K562 (cell line): ENCODE measurements around the gene CARMIL3. TPM values are rescaled to one million over a fixed set of nuclear protein-coding genes. Genes with fewer than 3 reads are reported as not detected.

ENCODE experiments used
- C11orf30 ChIP-seq: fragments of 450-650 bp; IDR thresholded peaks from 2 replicates; pipeline ENCODE4 v1.6.1; 2016; ENCODE audit warnings: low read depth, mild to moderate bottlenecking
- DNMT1 ChIP-seq: fragments of 450-650 bp; IDR thresholded peaks from 2 replicates; pipeline ENCODE4 v1.6.1; 2016; ENCODE audit warnings: antibody characterized with exemption, mild to moderate bottlenecking
- EGR1 ChIP-seq: fragments of 450-650 bp; conservative IDR thresholded peaks from 2 replicates; pipeline ENCODE4 v1.6.1; 2017; ENCODE audit warnings: mild to moderate bottlenecking
- FOXK2 ChIP-seq, 2 experiments: fragments of 450-650 bp; IDR thresholded peaks in 1 of 2; conservative IDR thresholded peaks in 1 of 2; 2 replicates each; pipeline ENCODE4 v1.6.1; 2016; ENCODE audit warnings: low read depth in 2 of 2, mild to moderate bottlenecking in 1 of 2
- HSF4 ChIP-seq: fragments of 250-450 bp; sonication (Bioruptor Pico); IDR thresholded peaks from 2 replicates; pipeline ENCODE4 v2.1.2; 2022; ENCODE audit warnings: mild to moderate bottlenecking, moderate library complexity, borderline replicate concordance
- IFI16 ChIP-seq: fragments of 250-450 bp; sonication (Bioruptor Pico); IDR thresholded peaks from 2 replicates; pipeline ENCODE4 v2.1.2; 2022; ENCODE audit warnings: mild to moderate bottlenecking, inconsistent platforms
- KAT7 ChIP-seq: sonication (generic); formaldehyde crosslinking; IDR thresholded peaks from 2 replicates; pipeline ENCODE4 v1.8.0; 2022; ENCODE audit warnings: missing genetic modification reagents, mild to moderate bottlenecking, borderline replicate concordance
- KDM2B ChIP-seq: fragments of 250-450 bp; sonication (Bioruptor Pico); IDR thresholded peaks from 2 replicates; pipeline ENCODE4 v1.8.0; 2021; ENCODE audit warnings: mild to moderate bottlenecking, moderate library complexity
- L3MBTL2 ChIP-seq: fragments of 450-650 bp; IDR thresholded peaks from 2 replicates; pipeline ENCODE4 v1.6.1; 2016; ENCODE audit warnings: mild to moderate bottlenecking, moderate library complexity
- NCOA2 ChIP-seq, 2 experiments: fragments of 450-650 bp; IDR thresholded peaks; 2 replicates each; pipeline ENCODE4 v1.6.1; 2018; ENCODE audit warnings: mild to moderate bottlenecking in 2 of 2, moderate library complexity in 1 of 2; ENCODE audit not compliant: partially characterized antibody in 2 of 2
- NUFIP1 ChIP-seq: fragments of 450-650 bp; IDR thresholded peaks from 2 replicates; pipeline ENCODE4 v1.6.1; 2018; ENCODE audit not compliant: partially characterized antibody
- PCBP2 ChIP-seq: fragments of 200-400 bp; formaldehyde crosslinking; IDR thresholded peaks from 2 replicates; pipeline ENCODE4 v1.6.1; 2018; ENCODE audit warnings: low read length, low read depth, mild to moderate bottlenecking, moderate library complexity; ENCODE audit not compliant: poor library complexity, severe bottlenecking
- RUNX1 ChIP-seq: sonication (generic); IDR thresholded peaks from 2 replicates; pipeline ENCODE4 v1.6.1; 2016; ENCODE audit warnings: antibody characterized with exemption, low read depth
- SAP30 ChIP-seq: fragments of 200-600 bp; sonication (generic); IDR thresholded peaks from 2 replicates; pipeline ENCODE4 v1.6.1; 2012; ENCODE audit warnings: borderline replicate concordance, low read depth, mild to moderate bottlenecking, moderate library complexity, low read length, control low read depth, inconsistent platforms; ENCODE audit not compliant: insufficient read depth, poor library complexity, severe bottlenecking
- SIN3A ChIP-seq, 2 experiments: fragments of 150-350 bp in 1 of 2; IDR thresholded peaks; 2 replicates each; pipeline ENCODE4 v1.6.1; 2011 to 2016; ENCODE audit warnings: borderline replicate concordance in 2 of 2, low read depth in 2 of 2, low read length in 2 of 2, mild to moderate bottlenecking in 2 of 2, moderate library complexity in 2 of 2; ENCODE audit not compliant: control insufficient read depth in 1 of 2
- STAT5A ChIP-seq: IDR thresholded peaks from 2 replicates; pipeline ENCODE4 v1.6.1; 2012; ENCODE audit warnings: low read length, inconsistent platforms, borderline replicate concordance
- TAF15 ChIP-seq: fragments of 200-400 bp; formaldehyde crosslinking; IDR thresholded peaks from 2 replicates; pipeline ENCODE4 v1.6.1; 2017; ENCODE audit warnings: mild to moderate bottlenecking, low read depth, low read length, moderate library complexity
- TAF7 ChIP-seq: fragments of 450-650 bp; IDR thresholded peaks from 2 replicates; pipeline ENCODE4 v1.6.1; 2016; ENCODE audit warnings: missing genetic modification characterization, missing compliant biosample characterization
- ZKSCAN8 ChIP-seq: fragments of 200-800 bp; sonication (Bioruptor generic); IDR thresholded peaks from 2 replicates; pipeline ENCODE4 v1.6.1; 2016; ENCODE audit warnings: missing genetic modification characterization, missing compliant biosample characterization
- ZNF408 ChIP-seq: fragments of 250-450 bp; sonication (Bioruptor Pico); IDR thresholded peaks from 2 replicates; pipeline ENCODE4 v1.4.0; 2020; ENCODE audit warnings: low read depth, mild to moderate bottlenecking, moderate library complexity
- ZNF592 ChIP-seq: fragments of 450-650 bp; IDR thresholded peaks from 2 replicates; pipeline ENCODE4 v1.6.1; 2017; ENCODE audit warnings: antibody characterized with exemption, mild to moderate bottlenecking
- ZNF740 ChIP-seq, 3 experiments: fragments of 200-800 bp in 1 of 3; sonication (Bioruptor generic) in 1 of 3; sonication (generic) in 1 of 3; formaldehyde crosslinking in 1 of 3; IDR thresholded peaks; 2 replicates each; pipeline versions ENCODE4 v1.6.1 to v1.8.0; 2016 to 2022; ENCODE audit warnings: mild to moderate bottlenecking in 2 of 3, missing compliant biosample characterization in 2 of 3, missing genetic modification characterization in 2 of 3, missing genetic modification reagents in 1 of 3
- polyA plus RNA-seq, 8 experiments: library from polyadenylated mRNA; depleted of rRNA in 4 of 8; stranded (reverse) in 5 of 8; unstranded in 3 of 8; fragments of >200 nt; fragmentation: Nextera tagmentation in 2 of 8; fragmentation: Illumina TruSeq in 1 of 8; extraction: Ambion mirVana in 2 of 8; extraction: Trizol in 1 of 8; gene quantifications; 2 replicates each; pipeline versions ENCODE4 v1.2.1 to v1.2.3, GENCODE V29; 2011 to 2014; ENCODE audit warnings: inconsistent platforms in 1 of 8, missing spikeins in 1 of 8
- total RNA-seq, 7 experiments: library from RNA; depleted of rRNA in 6 of 7; stranded (reverse); fragments of >200 nt in 6 of 7; fragmentation: Illumina TruSeq in 2 of 7; extraction: Trizol in 2 of 7; gene quantifications; 2 replicates each; pipeline versions ENCODE4 v1.2.1 to v1.2.3, GENCODE V29; 2011 to 2021; ENCODE audit warnings: low replicate concordance in 1 of 7

Gene CARMIL3
- total and polyA plus RNA-seq, 9 of the 15 experiments (the other 6 are each of a cell fraction or from before 2014, with no cell fraction given), result 0.01 to 0.11 (median 0.05) TPM; not detected in 5

GRCh38 chr14:24080888-24081738, 29.3 kb downstream of the CARMIL3 start (continued):
- TF ChIP-seq ZNF592, result peak; percentile 63; the same call in 1 of the 2 replicates
- TF ChIP-seq TAF15, result no peak
- TF ChIP-seq DNMT1, result no peak
- TF ChIP-seq NCOA2 (IDR thresholded peaks at IDR 0.05; ENCODE audit: partially characterized antibody in 2 of 2), result no peak
- TF ChIP-seq KDM2B (CRISPR knock-in tag), result 0 out of 2 replicates have a peak, but pooled peaks have one; percentile 13
- TF ChIP-seq KAT7, result no peak
- TF ChIP-seq C11orf30, result peak; percentile 49
- no peak for TF ChIP-seq NUFIP1
- TF ChIP-seq HSF4 (CRISPR knock-in tag), result no peak
- TF ChIP-seq PCBP2, result no peak
- no peak for TF ChIP-seq RUNX1
- no peak for TF ChIP-seq FOXK2 (conservative IDR thresholded peaks at IDR 0.05 in 1 of 2, IDR thresholded peaks at IDR 0.05 in 1 of 2; ENCODE audit: low read depth in 2 of 2)
- no peak for TF ChIP-seq ZNF740 (CRISPR knock-in tag; IDR thresholded peaks at IDR 0.05)
- TF ChIP-seq ZNF740 (tag; IDR thresholded peaks at IDR 0.05), result no peak
- no peak for TF ChIP-seq TAF7
- no peak for TF ChIP-seq ZNF408 (CRISPR knock-in tag)
- no peak for TF ChIP-seq STAT5A
- no peak for TF ChIP-seq ZKSCAN8 (CRISPR knock-in tag)
- TF ChIP-seq L3MBTL2, result peak; percentile 66; the same call in 1 of the 2 replicates
- TF ChIP-seq EGR1, result no peak
- no peak for TF ChIP-seq IFI16
- peak; percentile 16 to 30; a peak in 1 of 4 replicates for TF ChIP-seq SIN3A (IDR thresholded peaks at IDR 0.05; ENCODE audit: borderline replicate concordance in 2 of 2, control insufficient read depth in 1 of 2, low read depth in 2 of 2, low read length in 2 of 2)
- TF ChIP-seq SAP30, result peak; percentile 25
